ENCODE data around the gene METRN.
A peak's percentile ranks its signal among the peaks of the same experiment; 100 is the strongest.
"Not testable (repeated sequence)": the region's sequence is repeated elsewhere in the genome, so short reads cannot be mapped to it uniquely, and the experiment has no call there.

The METRN gene

DNA sequence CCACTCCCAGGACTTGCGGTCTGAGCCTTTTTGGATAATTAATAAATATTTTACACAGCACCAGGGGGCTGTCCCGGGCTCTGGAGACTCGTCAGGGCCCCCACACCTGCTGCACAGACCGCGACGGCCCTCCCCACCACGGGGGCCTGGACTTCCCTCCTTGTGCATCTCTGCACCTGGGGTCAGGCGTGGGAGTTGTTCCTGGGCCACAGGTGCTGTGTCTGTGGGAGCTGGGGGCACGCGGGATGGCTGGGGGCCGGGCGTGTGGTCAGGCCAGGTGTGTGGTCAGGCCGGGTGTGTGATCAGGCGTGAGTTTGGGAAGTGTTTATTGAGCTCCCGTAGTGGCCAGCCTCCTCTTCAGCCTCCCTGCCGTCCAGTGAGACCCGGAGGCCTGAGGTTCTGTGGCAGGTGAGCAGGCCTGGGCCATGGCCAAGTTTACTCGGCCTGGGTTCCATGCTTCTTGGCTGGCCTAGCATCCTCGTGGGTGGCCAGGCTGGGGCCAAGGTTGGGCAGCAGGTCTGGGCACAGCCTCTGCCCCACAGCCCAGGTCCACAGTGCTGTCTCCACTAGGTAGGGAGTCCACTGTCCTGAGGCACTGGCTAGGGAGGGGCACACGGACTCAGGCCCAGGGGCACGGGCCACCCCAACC, 36.6 kb upstream of the METRN start:
- no peak for DNase-seq

DNA sequence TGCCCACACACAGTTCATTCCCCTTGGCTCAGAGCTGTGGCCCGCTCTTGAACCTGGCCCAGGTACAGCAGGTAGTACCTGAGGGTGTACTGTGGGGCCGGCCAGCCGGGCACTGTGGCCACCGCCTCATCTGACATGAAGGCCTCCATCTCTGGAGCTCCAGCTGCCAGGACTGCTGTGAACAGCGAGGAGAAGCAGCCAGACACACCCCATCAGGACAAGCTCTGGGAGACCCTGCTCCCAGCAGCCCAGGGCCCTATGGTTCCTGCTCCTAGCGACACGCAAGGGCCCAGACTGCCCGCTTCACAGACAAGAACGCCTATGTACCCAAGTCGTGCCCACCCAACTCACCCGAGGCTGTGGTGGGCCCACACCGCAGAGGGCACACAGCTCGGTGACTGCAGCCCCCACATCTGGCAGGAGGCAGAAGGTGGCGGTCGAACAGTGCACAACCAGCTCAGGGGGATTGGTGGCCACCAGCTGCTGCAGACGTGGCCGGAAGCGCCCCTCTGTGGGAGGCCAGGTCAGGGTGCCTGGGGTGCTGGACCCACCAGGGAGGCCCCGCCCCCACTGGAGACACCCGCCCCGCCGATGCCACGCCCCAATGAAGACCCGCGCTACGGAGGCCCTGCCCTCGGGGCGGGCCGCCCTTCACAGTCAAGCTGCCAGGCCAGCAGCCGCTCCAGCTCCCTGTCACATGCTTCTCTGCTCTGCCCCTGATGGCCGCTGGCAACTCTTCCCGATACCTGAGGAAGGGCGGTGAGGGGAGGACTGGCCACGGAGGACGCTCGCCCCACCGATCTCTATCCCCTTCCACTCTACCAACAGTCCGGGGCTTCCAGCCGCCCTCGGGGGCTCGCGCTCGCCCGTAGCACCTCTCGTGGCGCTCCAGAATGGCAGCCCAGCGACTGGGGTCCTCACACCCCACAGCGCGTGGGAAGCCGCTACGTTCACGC, 35.8 kb upstream of the METRN start:
- peak; percentile 62 for DNase-seq

DNA sequence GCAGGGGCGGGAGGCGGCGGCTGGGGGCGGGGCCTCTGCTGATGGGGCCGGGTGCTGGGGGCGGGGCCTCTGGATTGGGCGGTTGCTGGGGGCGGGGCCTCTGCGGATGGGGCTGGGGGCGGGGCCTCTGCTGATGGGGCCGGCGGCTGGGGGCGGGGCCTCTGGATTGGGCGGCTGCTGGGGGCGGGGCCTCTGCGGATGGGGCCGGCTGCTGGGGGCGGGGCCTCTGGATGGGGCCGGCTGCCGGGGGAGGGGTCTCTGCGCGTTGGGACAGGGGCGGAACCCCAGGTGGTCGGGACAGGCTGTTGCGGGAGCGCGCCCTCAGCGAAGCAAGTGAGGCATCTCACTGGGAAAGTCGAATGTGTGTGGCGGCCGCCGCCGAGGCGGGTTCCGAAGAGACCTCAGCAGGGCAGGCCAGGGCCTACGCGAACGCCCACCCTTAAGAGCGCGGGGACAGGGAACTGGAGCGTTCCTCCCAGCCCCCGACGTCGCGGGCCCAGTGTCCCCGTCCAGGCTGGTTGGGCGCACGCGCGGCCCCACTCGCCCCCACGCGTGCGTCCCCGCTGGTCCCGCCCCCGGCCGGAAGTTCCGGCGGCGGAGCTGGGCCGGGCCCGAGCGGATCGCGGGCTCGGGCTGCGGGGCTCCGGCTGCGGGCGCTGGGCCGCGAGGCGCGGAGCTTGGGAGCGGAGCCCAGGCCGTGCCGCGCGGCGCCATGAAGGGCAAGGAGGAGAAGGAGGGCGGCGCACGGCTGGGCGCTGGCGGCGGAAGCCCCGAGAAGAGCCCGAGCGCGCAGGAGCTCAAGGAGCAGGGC, 34.9 kb upstream of the METRN start, which contains the start of gene STUB1:
STUB1 (plus strand) TSS at position 597 of the 811 bp plus-strand sequence; CDS start at position 713, 116 bp downstream.
- DNase-seq, result peak; percentile 95

DNA sequence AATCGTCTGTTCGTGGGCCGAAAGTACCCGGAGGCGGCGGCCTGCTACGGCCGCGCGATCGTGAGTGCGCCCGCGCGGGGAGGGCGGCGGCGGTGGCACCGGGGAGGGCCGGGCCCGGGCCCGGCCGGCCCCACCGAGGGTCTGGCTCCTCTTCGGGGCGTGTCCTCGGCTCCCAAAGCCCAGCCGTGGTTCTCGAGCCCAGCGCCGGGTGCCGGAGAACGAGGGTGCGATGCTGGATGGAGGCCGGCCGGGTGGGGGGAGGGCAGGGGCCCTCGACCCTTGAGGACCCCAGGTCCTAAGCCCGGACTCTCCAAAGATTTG, 34.3 kb upstream of the METRN start:
- DNase-seq, result no peak

- DNase-seq, result no peak
Observed at GRCh38 chr16:680967-681745, 33.8 kb upstream of the METRN start.

GRCh38 chr16:681746-682427, 33.0 kb upstream of the METRN start:
- no peak for DNase-seq

DNA sequence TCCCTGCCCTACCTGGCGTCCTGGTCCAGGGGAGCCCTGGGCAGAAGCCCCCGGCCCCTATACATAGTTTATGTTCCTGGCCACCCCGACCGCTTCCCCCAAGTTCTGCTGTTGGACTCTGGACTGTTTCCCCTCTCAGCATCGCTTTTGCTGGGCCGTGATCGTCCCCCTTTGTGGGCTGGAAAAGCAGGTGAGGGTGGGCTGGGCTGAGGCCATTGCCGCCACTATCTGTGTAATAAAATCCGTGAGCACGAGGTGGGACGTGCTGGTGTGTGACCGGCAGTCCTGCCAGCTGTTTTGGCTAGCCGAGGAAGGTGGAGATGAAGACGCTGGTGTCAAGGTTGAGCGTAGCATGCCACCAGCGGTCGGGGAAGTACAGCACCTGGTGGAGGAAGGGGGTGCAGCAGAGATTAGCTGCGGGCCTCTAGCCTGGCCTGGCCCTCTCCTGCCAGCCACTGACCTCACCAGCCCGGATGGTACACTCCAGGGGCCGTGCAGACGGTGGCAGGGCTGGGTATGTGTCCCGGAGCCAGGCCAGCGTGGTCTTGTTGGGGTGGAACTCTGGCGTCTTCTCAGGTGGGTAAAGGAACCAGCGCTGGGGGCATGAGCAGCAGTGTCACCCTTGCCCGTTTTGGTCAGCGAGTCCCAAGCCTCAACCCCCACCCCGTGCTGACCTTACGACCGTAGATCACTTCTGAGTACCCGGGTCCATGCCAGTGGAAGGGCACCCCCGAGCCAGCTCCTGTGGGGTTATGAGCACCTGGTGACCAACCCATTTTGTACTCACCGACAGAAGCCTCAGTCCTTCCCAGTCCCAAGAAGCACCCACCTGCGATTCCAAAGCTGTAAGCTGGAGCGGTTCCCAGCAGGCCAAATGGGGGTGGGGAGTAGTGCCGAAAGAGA, 32.2 kb upstream of the METRN start:
- DNase-seq, result no peak

- no peak for DNase-seq
Observed at GRCh38 chr16:683396-684070, 31.4 kb upstream of the METRN start.

- peak; percentile 98 for DNase-seq
Observed at GRCh38 chr16:684071-684794, 30.7 kb upstream of the METRN start, which contains the start of gene JMJD8. Gene JMJD8 (minus strand): TSS chr16:684334. CDS start chr16:684319, 15 bp downstream.

DNA sequence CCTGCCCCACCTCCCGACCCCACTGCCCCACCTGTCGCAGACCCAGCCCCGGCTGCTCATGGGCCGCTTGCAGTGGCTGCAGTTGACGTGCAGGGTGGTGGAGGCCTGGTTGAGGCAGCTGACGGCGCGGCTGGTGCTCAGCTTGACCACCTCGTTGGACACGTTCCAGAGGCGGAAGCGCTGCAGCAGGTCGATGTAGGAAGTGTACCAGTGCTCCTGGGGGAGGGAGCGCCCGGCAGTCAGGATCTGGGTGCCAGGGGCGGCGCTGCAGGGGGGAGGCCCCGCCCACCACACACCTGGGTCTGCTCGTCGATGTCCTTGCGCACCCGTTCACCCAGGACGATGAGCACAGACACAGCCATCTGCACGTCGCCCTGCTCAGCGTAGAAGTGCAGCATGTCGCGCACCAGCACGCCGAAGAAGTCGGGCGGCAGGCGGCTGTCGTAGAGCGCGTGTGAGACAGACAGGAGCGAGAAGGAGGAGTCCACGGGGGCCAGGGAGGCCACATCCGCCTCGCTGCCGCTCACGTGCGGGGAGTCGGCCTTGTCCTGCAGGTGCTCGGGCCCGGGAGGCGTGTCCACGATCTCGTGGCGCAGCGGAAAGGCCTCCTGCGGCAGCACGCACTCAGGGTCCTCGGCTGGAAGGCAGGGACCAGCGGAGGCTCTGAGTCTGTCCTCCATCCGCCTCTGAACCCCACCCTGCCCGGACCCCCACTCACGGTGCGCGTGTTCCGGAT, 29.8 kb upstream of the METRN start:
- DNase-seq, result no peak

DNA sequence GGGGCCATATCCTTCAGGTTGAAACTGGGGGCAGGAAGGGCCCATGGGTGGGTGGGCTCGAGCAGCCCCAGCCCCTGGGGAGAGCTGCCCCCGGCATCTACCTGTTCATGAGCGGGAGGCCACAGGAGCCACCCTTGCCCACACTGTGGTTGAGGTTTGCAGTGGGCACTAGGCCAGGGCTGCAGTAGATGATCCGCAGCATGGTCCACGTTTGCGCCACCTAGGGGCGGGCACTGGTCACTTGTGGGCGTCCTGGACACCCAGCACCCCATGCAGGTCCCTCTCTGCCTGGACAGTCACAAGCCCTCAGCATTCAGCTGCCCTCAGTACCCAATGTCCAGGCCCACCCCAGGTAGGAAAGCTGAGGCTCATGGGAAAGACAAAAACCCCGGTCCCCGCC, 29.0 kb upstream of the METRN start:
- no peak for DNase-seq

GRCh38 chr16:686459-687260, 28.3 kb upstream of the METRN start:
- DNase-seq, result no peak

DNA sequence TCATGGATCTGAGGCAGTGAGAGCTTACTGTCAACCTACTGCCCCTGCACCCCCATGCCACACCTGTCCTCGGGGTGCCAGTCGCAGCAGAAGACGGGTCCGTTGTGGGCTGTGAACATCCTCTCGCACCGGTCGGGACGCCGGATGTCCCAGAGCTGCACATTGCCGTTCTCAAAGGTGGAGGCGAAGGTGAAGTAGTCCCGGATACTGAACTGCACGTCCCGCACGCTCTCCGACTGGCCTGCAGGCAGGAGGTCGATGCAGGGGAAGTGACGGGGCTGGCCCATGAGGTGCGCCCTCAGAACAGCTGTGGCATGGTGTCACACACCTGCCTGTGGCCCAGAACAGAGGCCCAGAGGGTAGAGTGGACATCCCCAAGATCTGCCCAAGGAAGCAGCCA, 27.4 kb upstream of the METRN start:
- DNase-seq, result no peak

- no peak for DNase-seq
Observed at GRCh38 chr16:689175-689897, 25.6 kb upstream of the METRN start.

- DNase-seq, result not testable (repeated sequence)
Observed at GRCh38 chr16:691242-691641, 23.7 kb upstream of the METRN start.

- no peak for DNase-seq
Observed at GRCh38 chr16:692356-693108, 22.4 kb upstream of the METRN start.

All from CD4-positive, alpha-beta T cell treated with Interleukin-6 for 4 hours (primary cell).